ENCODE data around the gene GNAT2.

GNAT2 gene

DNA sequence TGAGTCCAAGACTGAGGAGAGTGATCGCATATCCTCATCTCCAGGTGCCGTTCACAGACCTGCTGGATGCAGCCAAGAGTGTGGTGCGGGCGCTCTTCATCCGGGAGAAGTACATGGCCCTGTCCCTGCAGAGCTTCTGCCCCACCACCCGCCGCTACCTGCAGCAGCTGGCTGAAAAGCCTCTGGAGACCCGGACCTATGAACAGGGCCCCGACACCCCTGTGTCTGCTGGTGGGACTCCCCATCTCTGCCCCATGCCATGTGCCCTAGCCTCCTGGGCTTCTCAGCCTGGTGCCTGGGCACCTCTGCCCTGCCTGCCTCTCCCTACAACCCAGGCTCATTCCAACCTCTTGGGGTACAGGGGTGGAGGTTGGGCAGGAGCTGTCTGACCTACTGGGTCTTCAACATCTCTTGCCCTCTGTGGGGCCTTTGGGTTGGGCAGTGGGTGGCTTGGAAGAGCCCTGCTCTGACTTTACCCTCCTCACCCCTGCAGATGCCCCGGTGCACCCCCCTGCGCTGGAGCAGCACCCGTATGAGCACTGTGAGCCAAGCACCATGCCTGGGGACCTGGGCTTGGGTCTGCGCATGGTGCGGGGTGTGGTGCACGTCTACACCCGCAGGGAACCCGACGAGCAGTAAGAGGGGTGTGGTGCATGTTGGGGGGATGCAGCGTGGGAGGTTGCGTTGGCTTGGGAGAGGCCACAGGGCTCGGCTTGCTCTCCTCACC is 7.4 kb upstream of the GNAT2 start:
- DNase-seq (ENCODE audit: low spot score) = no peak

GRCh38 chr1:109625601-109626560 is 6.5 kb upstream of the GNAT2 start:
- no peak for DNase-seq (ENCODE audit: low spot score)

- no peak for DNase-seq (ENCODE audit: low spot score)
These were observed 5.8 kb upstream of the GNAT2 start for GRCh38 chr1:109625176-109625575.

- no peak for DNase-seq (ENCODE audit: low spot score)
These were observed 5.0 kb upstream of the GNAT2 start for GRCh38 chr1:109624201-109625010.

DNA sequence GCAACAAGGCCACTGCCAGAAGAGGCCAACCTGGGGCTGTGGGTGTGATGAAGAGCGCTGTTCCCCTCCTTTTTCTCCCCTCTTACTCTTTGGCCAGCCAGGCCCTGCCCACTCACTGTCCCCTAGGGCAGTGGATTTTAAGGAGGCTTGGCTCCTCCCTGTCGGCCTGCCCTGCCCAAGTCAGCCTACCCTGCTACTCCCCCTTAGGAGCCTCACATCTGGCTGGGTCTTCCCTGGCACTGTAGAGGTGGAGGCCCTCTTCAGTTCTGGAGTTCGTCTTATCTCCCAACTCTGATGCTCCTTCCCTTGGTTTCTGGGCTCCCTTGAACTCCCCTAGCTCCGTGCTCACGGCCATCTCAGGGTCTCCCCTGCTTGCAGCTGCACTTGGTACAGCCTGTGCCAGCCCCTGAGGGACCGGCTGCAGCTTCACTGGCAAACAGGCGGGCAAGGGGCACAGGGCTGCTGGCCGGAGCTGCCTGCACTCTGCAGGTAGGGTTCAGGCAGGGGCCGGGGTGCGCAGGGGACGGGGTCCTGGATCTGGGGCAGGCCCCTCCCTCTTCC is 4.3 kb upstream of the GNAT2 start:
- DNase-seq (ENCODE audit: low spot score) = peak; percentile 52

- no peak for DNase-seq (ENCODE audit: low spot score)
These were observed 3.5 kb upstream of the GNAT2 start for GRCh38 chr1:109622895-109623294.

- no peak for DNase-seq (ENCODE audit: low spot score)
These were observed 2.9 kb upstream of the GNAT2 start for GRCh38 chr1:109622137-109622892.

DNA sequence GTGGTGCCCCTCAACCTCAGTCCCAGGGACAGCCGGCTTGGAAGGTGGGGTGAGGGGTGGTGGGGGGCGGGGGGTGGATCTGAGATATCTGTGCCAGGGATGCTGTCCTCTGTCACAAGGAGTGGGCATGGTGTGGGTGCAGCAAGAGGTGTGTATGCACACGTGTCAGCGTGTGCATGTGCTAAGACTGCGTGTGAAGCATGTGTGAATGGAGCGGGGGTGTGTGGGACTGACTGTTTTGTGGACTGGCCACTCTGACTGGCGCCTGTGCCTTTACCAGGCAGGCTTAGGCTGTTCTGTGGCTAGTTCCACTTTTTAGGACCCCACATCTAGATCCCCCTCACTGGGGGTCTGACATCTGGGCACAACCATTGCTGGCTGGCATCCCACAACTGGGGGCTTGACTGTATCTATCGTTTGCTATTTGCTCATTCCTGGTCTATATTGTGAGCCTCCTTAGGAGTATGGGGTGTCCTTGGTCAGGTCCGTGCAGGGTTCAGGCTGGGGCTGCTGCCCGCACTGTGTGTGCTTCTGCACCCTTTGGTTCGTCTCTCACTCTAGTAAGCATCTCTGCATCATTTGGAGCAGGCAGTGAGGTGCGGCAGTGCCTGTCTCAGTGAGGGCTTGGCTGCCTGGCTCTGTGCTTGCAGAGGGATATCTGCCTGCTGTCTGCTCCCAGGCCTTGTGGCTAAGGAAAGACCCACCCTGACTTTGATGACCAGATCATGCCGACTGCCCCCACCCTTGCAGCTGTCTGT is 2.1 kb upstream of the GNAT2 start:
- no peak for DNase-seq (ENCODE audit: low spot score)

GRCh38 chr1:109620841-109621286 is 1.4 kb upstream of the GNAT2 start:
- DNase-seq (ENCODE audit: low spot score) = peak; percentile 85

DNA sequence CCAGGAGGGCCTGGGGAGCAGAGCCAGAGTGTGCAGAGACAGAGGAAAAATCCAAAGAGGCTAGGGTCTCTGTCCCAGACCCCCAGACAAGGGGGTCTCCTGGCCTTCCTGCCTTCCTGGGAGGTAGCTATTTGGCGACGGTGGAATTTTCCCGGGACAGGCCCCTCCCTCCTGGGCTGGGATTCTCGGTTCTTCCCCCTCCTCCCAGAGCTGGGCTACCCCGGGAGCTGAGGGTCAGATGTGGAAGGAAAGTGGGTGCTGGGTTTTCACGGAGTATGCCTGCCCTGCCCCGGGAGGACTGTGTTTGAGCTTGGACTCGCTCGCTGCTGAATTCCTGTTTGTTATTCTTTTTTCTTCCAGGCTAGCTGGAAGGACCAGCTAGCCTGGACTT is 980 bp upstream of the GNAT2 start:
- DNase-seq (ENCODE audit: low spot score) = peak; percentile 41

- no peak for DNase-seq (ENCODE audit: low spot score)
These were observed 498 bp downstream of the GNAT2 start for GRCh38 chr1:109618661-109619575.

DNA sequence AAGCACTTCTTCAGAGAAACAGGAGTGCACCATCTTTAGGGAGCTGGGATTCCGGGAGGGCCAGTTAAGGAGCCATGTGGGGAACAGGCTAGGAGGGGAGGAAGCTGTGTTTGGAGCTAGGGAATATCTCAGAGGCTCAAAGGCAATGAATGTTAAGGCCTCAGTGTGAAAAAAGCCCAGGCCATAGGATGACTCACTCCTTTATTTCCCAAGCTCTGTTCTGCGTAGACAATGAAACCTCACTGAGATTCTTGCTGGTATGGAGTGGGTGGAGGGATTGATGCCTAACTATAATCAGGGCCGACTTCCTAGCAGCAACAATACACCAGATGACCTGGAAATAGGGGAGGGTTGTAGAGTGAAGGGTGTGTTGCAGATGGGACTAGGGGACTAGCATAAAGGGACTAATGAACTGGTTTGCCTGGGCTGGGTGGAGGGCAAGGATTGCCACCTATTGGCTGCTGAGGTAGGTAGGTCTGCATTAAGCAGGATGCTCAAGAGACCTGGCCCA is 2.1 kb downstream of the GNAT2 start:
- no peak for DNase-seq (ENCODE audit: low spot score)

GRCh38 chr1:109616391-109616790 is 3.0 kb downstream of the GNAT2 start:
- no peak for DNase-seq (ENCODE audit: low spot score)

- peak; percentile 66 for DNase-seq (ENCODE audit: low spot score)
These were observed 3.5 kb downstream of the GNAT2 start for GRCh38 chr1:109615879-109616278.

DNA sequence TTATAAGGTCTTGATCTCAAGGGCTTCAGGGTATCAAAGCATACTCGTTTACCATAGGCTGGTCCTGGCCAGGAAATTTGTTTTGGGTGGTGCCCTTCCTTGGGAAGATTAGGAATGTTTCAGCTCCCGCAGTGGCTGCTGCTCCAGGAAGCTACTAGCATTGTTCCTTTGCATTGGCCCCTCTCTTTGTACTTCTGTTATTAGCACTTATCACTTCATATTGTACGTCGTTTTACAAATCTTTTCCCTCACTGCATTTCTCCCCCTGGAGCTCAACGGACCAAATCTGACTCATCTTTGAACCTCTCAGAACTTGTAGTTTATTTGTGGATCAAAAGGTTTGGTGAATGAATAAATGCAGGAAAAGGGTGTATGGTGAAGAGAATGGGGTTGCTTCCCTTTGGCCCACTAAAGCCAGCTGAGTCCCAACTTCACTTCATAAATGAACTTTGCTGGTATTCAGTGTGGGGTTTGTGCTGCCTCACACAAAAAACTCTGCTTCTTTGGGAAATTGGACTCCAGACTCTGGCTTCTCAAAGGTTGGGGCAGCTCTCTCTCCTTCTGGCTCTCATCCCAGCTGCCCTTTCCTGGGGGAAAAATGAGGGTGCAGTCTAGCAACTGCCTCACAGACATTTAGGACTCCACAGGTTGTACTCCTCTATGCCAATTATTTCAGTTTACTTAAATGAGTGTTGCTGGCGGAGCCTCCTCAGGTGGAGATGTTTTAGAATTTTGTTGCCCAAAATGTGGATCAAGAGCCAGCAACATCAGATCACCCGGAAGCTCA is 5.9 kb downstream of the GNAT2 start:
- no peak for DNase-seq (ENCODE audit: low spot score)

- no peak for DNase-seq (ENCODE audit: low spot score)
These were observed 8.0 kb downstream of the GNAT2 start for GRCh38 chr1:109611308-109611990.

DNA sequence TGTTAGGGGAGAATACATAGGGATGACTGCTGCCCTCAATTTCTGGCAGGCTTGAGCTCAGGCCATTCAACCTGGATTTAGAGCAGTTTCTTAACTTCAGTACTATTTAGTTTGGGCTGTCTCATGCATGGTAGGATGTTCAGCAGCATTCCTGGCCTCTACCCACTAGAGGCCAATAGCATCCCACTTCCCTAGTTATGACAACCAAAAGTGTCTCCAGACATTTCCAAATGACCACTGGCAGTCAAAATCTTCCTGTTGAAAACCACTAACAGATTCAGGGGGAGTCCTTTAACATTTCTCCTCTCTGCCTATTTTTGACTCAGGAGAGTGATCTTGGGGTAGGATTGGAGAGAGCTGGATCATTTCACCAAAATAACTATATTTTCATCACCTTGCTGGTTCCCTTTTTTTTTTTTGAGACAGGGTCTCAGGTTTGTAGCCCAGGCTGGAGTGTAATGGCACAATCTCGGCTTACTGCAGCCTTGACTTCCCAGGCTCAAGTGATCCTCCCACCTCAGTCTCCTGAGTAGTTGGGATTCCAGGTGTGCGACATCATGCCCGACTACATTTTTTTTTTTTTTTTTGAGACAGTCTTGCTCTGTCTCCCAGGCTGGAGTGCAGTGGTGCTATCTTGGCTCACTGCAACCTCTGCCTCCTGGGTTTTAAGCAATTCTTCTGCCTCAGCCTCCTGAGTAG is 8.7 kb downstream of the GNAT2 start:
- no peak for DNase-seq (ENCODE audit: low spot score)

All from globus pallidus (tissue), 1 donor.